GM23338 (cell line): ENCODE measurements around the gene MCTP2. TPM values are rescaled to one million over a fixed set of nuclear protein-coding genes. Genes with fewer than 3 reads are reported as not detected.

Experiments used
- ATAC-seq: fragments of 200-7000 bp; cut with Tn5 transposase; 3 replicates; pipeline ENCODE4 v1.9.1; 2020
- DNase-seq: peaks from one replicate; pipeline ENCODE4 v3.0.0-alpha.2; 2015; ENCODE audit warnings: low spot score
- H2AFZ ChIP-seq: fragments of 200-600 bp; sonication (generic); 2 replicates; pipeline ENCODE4 v1.8.0; 2016; ENCODE audit warnings: antibody characterized with exemption, mild to moderate bottlenecking, moderate library complexity
- H3F3A ChIP-seq: fragments of 200-600 bp; sonication (generic); replicated peaks from 2 replicates; pipeline ENCODE4 v1.8.0; 2017; ENCODE audit warnings: antibody characterized with exemption, mixed run types, low read depth
- H3K27ac ChIP-seq: fragments of 200-600 bp; sonication (generic); 2 replicates; pipeline ENCODE4 v1.6.1; 2016; ENCODE audit warnings: low read depth
- H3K27me3 ChIP-seq: fragments of 200-600 bp; sonication (generic); 2 replicates; pipeline ENCODE4 v1.8.0; 2016; ENCODE audit warnings: mild to moderate bottlenecking, mixed run types, moderate library complexity; ENCODE audit not compliant: insufficient read depth
- H3K36me3 ChIP-seq: fragments of 200-600 bp; sonication (generic); 2 replicates; pipeline ENCODE4 v1.8.0; 2016; ENCODE audit warnings: mild to moderate bottlenecking; ENCODE audit not compliant: insufficient read depth
- H3K4me1 ChIP-seq: fragments of 200-600 bp; sonication (generic); 2 replicates; pipeline ENCODE4 v1.8.0; 2016; ENCODE audit warnings: mild to moderate bottlenecking, moderate library complexity; ENCODE audit not compliant: insufficient read depth
- H3K4me2 ChIP-seq: fragments of 200-600 bp; sonication (generic); 2 replicates; pipeline ENCODE4 v1.7.1; 2017; ENCODE audit warnings: mixed run types
- H3K4me3 ChIP-seq: fragments of 200-600 bp; sonication (generic); 2 replicates; pipeline ENCODE4 v1.6.1; 2016; ENCODE audit warnings: mixed run types
- H3K79me2 ChIP-seq: fragments of 200-600 bp; sonication (generic); replicated peaks from 2 replicates; pipeline ENCODE4 v1.8.0; 2017; ENCODE audit warnings: mild to moderate bottlenecking; ENCODE audit not compliant: insufficient read depth
- H3K9me2 ChIP-seq: fragments of 200-600 bp; sonication (generic); 2 replicates; pipeline ENCODE4 v1.8.0; 2017; ENCODE audit not compliant: insufficient read depth
- H4K20me1 ChIP-seq: fragments of 200-600 bp; sonication (generic); replicated peaks from 2 replicates; pipeline ENCODE4 v1.8.0; 2017; ENCODE audit warnings: mild to moderate bottlenecking; ENCODE audit not compliant: insufficient read depth
- H3K27ac Mint-ChIP-seq: 2 replicates; pipeline ENCODE4 v1.8.0; 2020; ENCODE audit warnings: inconsistent platforms, mild to moderate bottlenecking, moderate library complexity, mixed read lengths
- H3K27me3 Mint-ChIP-seq: 3 replicates; pipeline ENCODE4 v1.8.0; 2022; ENCODE audit warnings: low read depth, mild to moderate bottlenecking, moderate library complexity, mixed read lengths, inconsistent platforms; ENCODE audit not compliant: insufficient read depth, poor library complexity
- H3K36me3 Mint-ChIP-seq: 3 replicates; pipeline ENCODE4 v1.8.0; 2021; ENCODE audit warnings: low read depth, mild to moderate bottlenecking, inconsistent platforms, moderate library complexity, mixed read lengths
- H3K4me1 Mint-ChIP-seq: 3 replicates; pipeline ENCODE4 v1.8.0; 2020; ENCODE audit warnings: mild to moderate bottlenecking, inconsistent platforms, mixed read lengths
- H3K4me3 Mint-ChIP-seq: 3 replicates; pipeline ENCODE4 v1.8.0; 2021; ENCODE audit warnings: moderate library complexity, mild to moderate bottlenecking, inconsistent platforms, mixed read lengths
- H3K9me3 Mint-ChIP-seq: 3 replicates; pipeline ENCODE4 v1.8.0; 2020; ENCODE audit warnings: moderate library complexity, mild to moderate bottlenecking, inconsistent platforms, mixed read lengths
- CREB1 ChIP-seq: fragments of 250-450 bp; sonication (Bioruptor Pico); IDR thresholded peaks from 2 replicates; pipeline ENCODE4 v1.5.0; 2020; ENCODE audit warnings: low read depth, mild to moderate bottlenecking, moderate library complexity
- CTCF ChIP-seq, 2 experiments: fragments of 200-600 bp in 1 of 2; sonication (generic) in 1 of 2; conservative IDR thresholded peaks; 2 replicates each; pipeline versions ENCODE4 v1.5.1 to v1.6.1; 2016 to 2017; ENCODE audit warnings: antibody characterized with exemption in 2 of 2, low read depth in 2 of 2, mild to moderate bottlenecking in 2 of 2, moderate library complexity in 1 of 2
- EZH2 ChIP-seq: fragments of 200-600 bp; sonication (generic); IDR thresholded peaks from one replicate; pipeline ENCODE4 v1.8.0; 2017; ENCODE audit warnings: antibody characterized with exemption, mild to moderate bottlenecking, low read depth; ENCODE audit not compliant: unreplicated experiment
- EZH2phosphoT487 ChIP-seq: fragments of 200-600 bp; sonication (generic); IDR thresholded peaks from one replicate; pipeline ENCODE4 v1.8.1; 2018; ENCODE audit warnings: antibody characterized with exemption; ENCODE audit not compliant: unreplicated experiment
- JUNB ChIP-seq: IDR thresholded peaks from one replicate; pipeline ENCODE4 v1.6.1; 2016; ENCODE audit warnings: antibody characterized with exemption; ENCODE audit not compliant: unreplicated experiment
- NANOG ChIP-seq: IDR thresholded peaks from 2 replicates; pipeline ENCODE4 v1.6.1; 2016; ENCODE audit warnings: antibody characterized with exemption, borderline replicate concordance
- POLR2AphosphoS5 ChIP-seq: IDR thresholded peaks from 2 replicates; pipeline ENCODE4 v1.6.1; 2016; ENCODE audit warnings: antibody characterized with exemption, low read depth
- REST ChIP-seq: IDR thresholded peaks from one replicate; pipeline ENCODE4 v1.6.1; 2018; ENCODE audit warnings: antibody characterized with exemption; ENCODE audit not compliant: unreplicated experiment
- ZNF331 ChIP-seq: fragments of 250-450 bp; sonication (Bioruptor Pico); IDR thresholded peaks from 2 replicates; pipeline ENCODE4 v1.5.0; 2020; ENCODE audit warnings: low read depth, mild to moderate bottlenecking, moderate library complexity
- polyA plus RNA-seq: library from polyadenylated mRNA; unstranded; fragments of >200 nt; fragmentation: Nextera tagmentation; extraction: Ambion mirVana; gene quantifications from 2 replicates; pipeline ENCODE4 v1.2.1, GENCODE V29; 2016
- total RNA-seq: library from RNA; depleted of rRNA; stranded (reverse); fragments of >200 nt; shearing (Covaris generic); gene quantifications from 2 replicates; pipeline ENCODE4 v1.2.3, GENCODE V29; 2014
- TF ChIP-seq, protein P1 (sequence below): IDR thresholded peaks from 2 replicates; pipeline ENCODE4 v1.6.1; 2016; ENCODE audit warnings: antibody characterized with exemption

The MCTP2 gene
- total and polyA plus RNA-seq, 2 experiments from 2014 or later: 1.8 to 5.5 TPM

GRCh38 chr15:94196531-94196930, 34.8 kb upstream of the MCTP2 start:
- DNase-seq (no peak), ATAC-seq (no peak)
- H4K20me1 ChIP-seq: no peaks in the 10 kb centered on the region
- no peaks in the 10 kb centered on the region; the same call in 1 of the 2 replicates for H3K36me3 ChIP-seq
- Mint-ChIP-seq H3K36me3 (no peaks in the 10 kb centered on the region), H3K9me3 (no peaks in the 10 kb centered on the region), H3K27me3 (peaks cover 5% of the 10 kb centered on the region), H3K4me1 (no peaks in the 10 kb centered on the region), H3K4me3 (no peak overlapping the region), H3K27ac (no peak overlapping the region)
- no peak overlapping the region for H3K27ac ChIP-seq
- H2AFZ ChIP-seq: no peak overlapping the region
- no peaks in the 10 kb centered on the region for H3K27me3 ChIP-seq
- no peak overlapping the region for H3K4me3 ChIP-seq
- H3K79me2 ChIP-seq: no peaks in the 10 kb centered on the region
- TF ChIP-seq CTCF (conservative IDR thresholded peaks at IDR 0.05; ENCODE audit: low read depth in 2 of 2) (no peak), JUNB (no peak), ZNF331 (CRISPR knock-in tag) (no peak), NANOG (no peak), EZH2phosphoT487 (no peak)
- H3F3A ChIP-seq: no peaks in the 10 kb centered on the region
- H3K9me2 ChIP-seq: no peaks in the 10 kb centered on the region
- H3K4me2 ChIP-seq: no peak overlapping the region
- H3K4me1 ChIP-seq: no peaks in the 10 kb centered on the region

DNA sequence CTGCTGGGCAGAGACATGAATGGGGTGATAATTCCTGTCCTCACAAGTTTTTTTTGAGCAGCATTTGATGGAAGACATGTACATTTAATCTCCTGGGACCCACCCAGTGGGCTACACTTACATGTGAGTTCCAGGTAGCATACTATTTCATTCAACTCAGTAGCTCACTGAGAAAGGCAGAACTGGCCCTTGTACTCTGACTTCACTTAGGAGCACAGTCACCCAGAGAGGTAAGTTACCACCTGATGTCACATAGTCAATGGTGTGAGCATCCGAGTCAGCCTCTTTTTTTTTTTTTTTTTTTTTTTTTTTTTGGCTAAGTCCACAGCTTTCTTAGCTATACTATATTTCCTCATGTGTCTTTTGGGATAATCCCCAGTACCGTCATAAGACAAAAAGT, 32.7 kb upstream of the MCTP2 start:
- Mint-ChIP-seq H3K9me3 (no peaks in the 10 kb centered on the region), H3K36me3 (no peaks in the 10 kb centered on the region), H3K4me3 (no peak overlapping the region), H3K27me3 (peaks cover 5% of the 10 kb centered on the region), H3K4me1 (peaks cover 2% of the 10 kb centered on the region; the same call in 1 of the 3 replicates), H3K27ac (no peak overlapping the region)
- ATAC-seq (no peak), DNase-seq (no peak)
- no peak overlapping the region for H3K4me3 ChIP-seq
- no peaks in the 10 kb centered on the region for H3K9me2 ChIP-seq
- H3K79me2 ChIP-seq: no peaks in the 10 kb centered on the region
- no peaks in the 10 kb centered on the region for H4K20me1 ChIP-seq
- TF ChIP-seq POLR2AphosphoS5: no peak
- no peak for TF ChIP-seq CTCF (conservative IDR thresholded peaks at IDR 0.05; ENCODE audit: low read depth in 2 of 2)
- TF ChIP-seq, protein P1, sequence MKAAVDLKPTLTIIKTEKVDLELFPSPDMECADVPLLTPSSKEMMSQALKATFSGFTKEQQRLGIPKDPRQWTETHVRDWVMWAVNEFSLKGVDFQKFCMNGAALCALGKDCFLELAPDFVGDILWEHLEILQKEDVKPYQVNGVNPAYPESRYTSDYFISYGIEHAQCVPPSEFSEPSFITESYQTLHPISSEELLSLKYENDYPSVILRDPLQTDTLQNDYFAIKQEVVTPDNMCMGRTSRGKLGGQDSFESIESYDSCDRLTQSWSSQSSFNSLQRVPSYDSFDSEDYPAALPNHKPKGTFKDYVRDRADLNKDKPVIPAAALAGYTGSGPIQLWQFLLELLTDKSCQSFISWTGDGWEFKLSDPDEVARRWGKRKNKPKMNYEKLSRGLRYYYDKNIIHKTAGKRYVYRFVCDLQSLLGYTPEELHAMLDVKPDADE: no peak
- TF ChIP-seq JUNB: no peak
- TF ChIP-seq EZH2: no peak
- TF ChIP-seq CREB1 (CRISPR knock-in tag): no peak
- no peak for TF ChIP-seq NANOG
- TF ChIP-seq REST: no peak
- no peaks in the 10 kb centered on the region for H3F3A ChIP-seq
- no peaks in the 10 kb centered on the region for H3K27me3 ChIP-seq
- H2AFZ ChIP-seq: no peak overlapping the region
- no peak overlapping the region for H3K27ac ChIP-seq
- no peaks in the 10 kb centered on the region for H3K4me1 ChIP-seq
- H3K4me2 ChIP-seq: no peak overlapping the region
- no peaks in the 10 kb centered on the region; the same call in 1 of the 2 replicates for H3K36me3 ChIP-seq
